NOMO-1 treated with DMSO at 0.1 percent for 48 hours (cell line): ENCODE data around the gene GALNS.
"Not testable (repeated sequence)": the region's sequence is repeated elsewhere in the genome, so short reads cannot be mapped to it uniquely, and the experiment has no call there.

Source experiments
- DNase-seq: peaks from one replicate; lab custom pipeline; 2025; ENCODE audit not compliant: unreplicated experiment; lab: John Stamatoyannopoulos, UW

The GALNS gene

GRCh38 chr16:88772871-88773811 is 83.6 kb downstream of the GALNS start:
- no peak for DNase-seq

GRCh38 chr16:88771781-88772180 is 85.0 kb downstream of the GALNS start:
- DNase-seq = not testable (repeated sequence)

GRCh38 chr16:88771294-88771772 is 85.4 kb downstream of the GALNS start:
- no peak for DNase-seq

- no peak for DNase-seq
Measured at GRCh38 chr16:88770461-88771293, 86.1 kb downstream of the GALNS start.

GRCh38 chr16:88769617-88770460 is 86.9 kb downstream of the GALNS start:
- no peak for DNase-seq

GRCh38 chr16:88768071-88768783 is 88.5 kb downstream of the GALNS start:
- no peak for DNase-seq

GRCh38 chr16:88767546-88768070 is 89.1 kb downstream of the GALNS start:
- DNase-seq = no peak

GRCh38 chr16:88766975-88767374 is 89.8 kb downstream of the GALNS start:
- DNase-seq = no peak

GRCh38 chr16:88764913-88765349 is 91.8 kb downstream of the GALNS start:
- DNase-seq = no peak

- no peak for DNase-seq
Measured at GRCh38 chr16:88764080-88764479, 92.7 kb downstream of the GALNS start.
